ENCODE data around the gene KIF17. TPM values are rescaled to one million over a fixed set of nuclear protein-coding genes. Genes with fewer than 3 reads are reported as not detected.

The KIF17 gene
- total RNA-seq, 4 donors from 2014 or later: 0.27 to 21.1 (median 0.79) TPM; not detected in 1

GRCh38 chr1:20633190-20634064, 84.4 kb downstream of the KIF17 start, which contains the start of gene PINK1:
TSS of gene PINK1 (plus strand) at chr1:20633458. CDS start at chr1:20633549, 91 bp downstream.
- intact Hi-C loops (cut with DNase I; ENCODE audit: low total_unique reads): no loop called here
- peaks cover 0 to 23% (median 14%) of the 10 kb centered on the region in 4 donors for H3K4me1 ChIP-seq
- H3K9me3 ChIP-seq: no peaks in the 10 kb centered on the region
- no peaks in the 10 kb centered on the region for H3K27me3 ChIP-seq
- WGBS, 2 donors (ENCODE audit: low coverage in 1 of 2): 1 to 9% methylated on average over 7 to 63 of the region's 93 CpGs
- H3K4me3 ChIP-seq: peak within 1 kb of the TSS; percentile 68 to 99 (median 78)
- in situ Hi-C loops (cut with MboI; ENCODE audit: low pct_ligation_motif_present in 1 of 4, low pct_unique_long_range_greater_than_20kb in 1 of 4, low sequenced_read_pairs in 3 of 4): loop anchor here in 2 of 4 donors (10.0 kb wide), 1 partner anchor 109 kb away; no protein-coding TSS in a partner anchor
- peak; percentile 76 to 87 (median 82) for TF ChIP-seq POLR2AphosphoS5 (IDR thresholded peaks at IDR 0.05)
- peak; percentile 97 to 100 (median 99) for TF ChIP-seq CTCF (IDR thresholded peaks at IDR 0.05)
- no peak for TF ChIP-seq EP300 (IDR thresholded peaks at IDR 0.05; ENCODE audit: low read depth)
- peak; percentile 57 for TF ChIP-seq POLR2A (IDR thresholded peaks at IDR 0.05)
- DNase-seq: peak; percentile 91
- H3K27ac ChIP-seq: peak within 1 kb of the TSS; percentile 94 to 99 (median 96)
- H3K36me3 ChIP-seq: peaks cover 0 to 9% (median 3%) of the 10 kb centered on the region in 4 donors

GRCh38 chr1:20632386-20632785, 85.4 kb downstream of the KIF17 start:
- Histone ChIP-seq H3K27ac (no peak overlapping the region), H3K4me3 (no peak overlapping the region), H3K9me3 (no peaks in the 10 kb centered on the region), H3K4me1 (peaks cover 0 to 23% (median 14%) of the 10 kb centered on the region in 4 donors), H3K36me3 (no peaks in the 10 kb centered on the region), H3K27me3 (no peaks in the 10 kb centered on the region)
- intact Hi-C loops (cut with DNase I; ENCODE audit: low total_unique reads): no loop called here
- no peak for DNase-seq
- TF ChIP-seq CTCF (IDR thresholded peaks at IDR 0.05) (no peak), EP300 (IDR thresholded peaks at IDR 0.05; ENCODE audit: low read depth) (no peak), POLR2A (IDR thresholded peaks at IDR 0.05) (no peak), POLR2AphosphoS5 (IDR thresholded peaks at IDR 0.05) (no peak)
- WGBS, 2 donors (ENCODE audit: low coverage in 1 of 2): 83 to 91% methylated on average over 1 to 3 of the region's 3 CpGs
- in situ Hi-C loops (cut with MboI; ENCODE audit: low pct_ligation_motif_present in 1 of 4, low pct_unique_long_range_greater_than_20kb in 1 of 4, low sequenced_read_pairs in 3 of 4): loop anchor here in 2 of 4 donors (10.0 kb wide), 1 partner anchor 108 kb away; no protein-coding TSS in a partner anchor

GRCh38 chr1:20630729-20631128, 87.1 kb downstream of the KIF17 start:
- H3K4me3 ChIP-seq: no peak overlapping the region
- no peaks in the 10 kb centered on the region for H3K9me3 ChIP-seq
- peaks cover 0 to 21% (median 14%) of the 10 kb centered on the region in 4 donors for H3K4me1 ChIP-seq
- DNase-seq: no peak
- no peak for TF ChIP-seq POLR2AphosphoS5 (IDR thresholded peaks at IDR 0.05)
- no peak for TF ChIP-seq POLR2A (IDR thresholded peaks at IDR 0.05)
- no peak for TF ChIP-seq CTCF (IDR thresholded peaks at IDR 0.05)
- no peak for TF ChIP-seq EP300 (IDR thresholded peaks at IDR 0.05; ENCODE audit: low read depth)
- 66 to 88% methylated on average over 1 to 4 of the region's 4 CpGs for WGBS, 2 donors (ENCODE audit: low coverage in 1 of 2)
- H3K27ac ChIP-seq: no peak overlapping the region
- intact Hi-C loops (cut with DNase I; ENCODE audit: low total_unique reads): no loop called here
- H3K27me3 ChIP-seq: peaks cover 5% of the 10 kb centered on the region
- no peaks in the 10 kb centered on the region for H3K36me3 ChIP-seq
- in situ Hi-C loops (cut with MboI; ENCODE audit: low pct_ligation_motif_present in 1 of 4, low pct_unique_long_range_greater_than_20kb in 1 of 4, low sequenced_read_pairs in 3 of 4): loop anchor here in 2 of 4 donors (10.0 kb wide), 1 partner anchor 106 kb away; no protein-coding TSS in a partner anchor

GRCh38 chr1:20626524-20626923, 91.3 kb downstream of the KIF17 start:
- TF ChIP-seq POLR2A (IDR thresholded peaks at IDR 0.05) (no peak), POLR2AphosphoS5 (IDR thresholded peaks at IDR 0.05) (no peak), EP300 (IDR thresholded peaks at IDR 0.05; ENCODE audit: low read depth) (no peak), CTCF (IDR thresholded peaks at IDR 0.05) (no peak)
- no peak for DNase-seq
- Histone ChIP-seq H3K27me3 (peaks cover 5% of the 10 kb centered on the region), H3K4me1 (no peaks in the 10 kb centered on the region), H3K4me3 (no peak overlapping the region), H3K27ac (no peak overlapping the region), H3K9me3 (no peaks in the 10 kb centered on the region), H3K36me3 (no peaks in the 10 kb centered on the region)
- in situ Hi-C loops (cut with MboI; ENCODE audit: low pct_ligation_motif_present in 1 of 4, low pct_unique_long_range_greater_than_20kb in 1 of 4, low sequenced_read_pairs in 3 of 4) (no loop called here), intact Hi-C loops (cut with DNase I; ENCODE audit: low total_unique reads) (no loop called here)
- 46 to 79% methylated on average over 1 of the region's 1 CpG for WGBS, 2 donors (ENCODE audit: low coverage in 1 of 2)
